HG03196 (cell line): ENCODE measurements around the gene OR8H1.

Experiments
- ATAC-seq: cut with Tn5 transposase; IDR thresholded peaks from one replicate; pipeline ENCODE4 v1.9.1; 2021; ENCODE audit not compliant: unreplicated experiment

Gene OR8H1, protein sequence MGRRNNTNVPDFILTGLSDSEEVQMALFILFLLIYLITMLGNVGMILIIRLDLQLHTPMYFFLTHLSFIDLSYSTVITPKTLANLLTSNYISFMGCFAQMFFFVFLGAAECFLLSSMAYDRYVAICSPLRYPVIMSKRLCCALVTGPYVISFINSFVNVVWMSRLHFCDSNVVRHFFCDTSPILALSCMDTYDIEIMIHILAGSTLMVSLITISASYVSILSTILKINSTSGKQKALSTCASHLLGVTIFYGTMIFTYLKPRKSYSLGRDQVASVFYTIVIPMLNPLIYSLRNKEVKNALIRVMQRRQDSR

GRCh38 chr11:56292154-56292553, at the start of gene OR8H1:
TSS of gene OR8H1 (minus strand) at chr11:56292254. CDS start at chr11:56291062, 1,192 bp downstream.
- ATAC-seq: no peak

GRCh38 chr11:56340289-56340688, 48.2 kb upstream of the OR8H1 start:
- no peak for ATAC-seq

DNA sequence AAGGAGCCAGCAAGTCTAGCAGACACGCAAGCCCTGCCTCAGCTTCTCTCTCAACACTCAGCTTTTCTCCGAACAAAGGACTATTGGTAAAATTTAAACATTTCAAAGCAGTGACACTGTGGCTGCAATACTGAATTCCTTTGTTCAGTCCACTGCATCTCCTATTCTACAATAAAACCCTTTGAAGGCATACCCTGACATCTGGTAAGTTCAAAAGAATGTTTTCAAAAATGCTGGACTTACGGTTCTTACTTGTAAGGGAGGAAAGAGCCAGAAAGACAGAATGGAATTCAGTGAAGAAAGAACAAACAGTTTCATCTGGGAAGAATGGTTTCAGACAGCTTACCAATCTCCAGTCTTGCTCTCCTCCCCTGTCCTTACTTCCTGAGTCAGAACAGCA, 41.1 kb upstream of the OR8H1 start:
- ATAC-seq: no peak

GRCh38 chr11:56331861-56332491, 39.9 kb upstream of the OR8H1 start:
- no peak for ATAC-seq

DNA sequence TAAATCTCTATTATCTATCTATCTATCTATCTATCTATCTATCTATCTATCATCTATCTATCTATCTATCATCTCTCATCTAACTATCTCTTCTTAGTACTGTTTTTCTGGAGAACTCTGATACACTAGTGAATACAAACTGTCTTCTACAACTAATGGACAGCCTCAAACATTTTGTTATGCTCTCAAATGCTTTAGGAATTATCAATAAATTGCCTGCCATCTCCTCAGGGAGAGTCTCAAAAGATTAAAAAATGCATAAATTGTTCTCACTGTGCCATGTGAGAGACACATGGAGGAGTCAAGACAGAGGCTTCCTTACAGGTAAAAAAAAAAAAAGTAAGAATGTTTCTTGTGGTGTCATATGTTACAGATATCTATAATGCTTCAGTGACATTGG, 22.8 kb upstream of the OR8H1 start, which contains the start of gene OR8K3:
TSS of gene OR8K3 (plus strand) at position 301 of the 400 bp plus-strand sequence. CDS start 3,163 bp downstream, outside the sequence.
- no peak for ATAC-seq

DNA sequence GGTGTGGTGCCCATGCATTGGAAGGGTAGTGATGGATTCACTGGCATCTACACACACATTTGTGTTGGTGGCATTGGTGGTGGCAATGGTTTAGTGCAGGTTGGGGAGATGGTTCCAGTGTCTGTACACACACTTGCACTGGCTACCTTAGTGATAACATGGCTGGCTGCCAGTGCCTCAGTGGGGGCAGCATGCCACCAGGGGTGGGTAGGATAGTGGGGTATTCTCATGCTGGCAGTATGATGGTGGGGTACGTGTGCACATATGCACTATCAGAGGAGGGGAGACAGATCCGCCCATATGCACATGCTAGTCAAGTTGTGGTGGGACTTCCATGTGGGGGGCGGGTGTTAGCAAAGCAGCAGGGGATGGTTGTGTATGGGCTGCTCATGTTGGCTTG, 15.8 kb upstream of the OR8H1 start:
- ATAC-seq: no peak

- ATAC-seq: no peak
Measured at GRCh38 chr11:56296898-56297297, 4.8 kb upstream of the OR8H1 start.

DNA sequence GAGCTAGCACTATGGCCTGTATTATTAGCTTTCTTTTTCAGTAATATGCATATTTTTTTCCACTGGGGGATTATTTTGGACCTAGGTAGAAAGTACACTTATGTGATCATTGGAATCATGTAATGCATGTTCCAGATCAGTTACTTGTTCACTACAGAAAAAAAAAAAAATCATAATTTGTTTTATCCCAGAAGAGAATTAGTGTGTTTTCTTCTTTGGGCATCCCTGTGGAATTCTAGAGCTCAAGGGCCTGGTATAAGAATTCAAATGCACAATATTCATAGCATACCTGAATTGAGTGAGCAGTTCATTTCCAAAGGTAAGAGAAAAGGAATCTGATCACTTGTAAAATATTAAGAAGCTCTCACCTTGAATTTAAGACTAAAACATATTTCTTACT, 18.2 kb downstream of the OR8H1 start, which contains the start of gene OR5T1:
TSS of gene OR5T1 (plus strand) at position 301 of the 400 bp plus-strand sequence. CDS start 1,485 bp downstream, outside the sequence.
- ATAC-seq: no peak

GRCh38 chr11:56271092-56271491, 21.0 kb downstream of the OR8H1 start:
- no peak for ATAC-seq

DNA sequence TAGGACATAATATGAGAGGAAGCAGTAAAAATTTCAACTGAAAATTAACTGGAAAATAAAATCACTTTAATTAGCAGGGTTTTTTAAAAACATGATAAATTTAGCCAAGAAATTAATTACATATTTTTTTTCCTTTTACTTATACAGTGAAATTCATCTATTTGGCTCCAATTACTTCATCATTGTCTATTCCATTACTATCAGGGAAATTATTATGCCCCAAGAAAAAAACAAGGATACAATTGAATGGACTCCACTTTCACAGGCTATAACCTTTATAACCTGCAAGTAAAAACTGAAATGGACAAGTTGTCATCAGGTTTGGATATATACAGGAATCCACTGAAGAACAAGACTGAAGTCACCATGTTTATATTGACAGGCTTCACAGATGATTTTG, 40.1 kb downstream of the OR8H1 start, which contains the start of gene OR5T3:
TSS of gene OR5T3 (plus strand) at position 301 of the 400 bp plus-strand sequence. CDS start at position 301, 0 bp downstream.
- no peak for ATAC-seq
